Right lobe of liver (tissue), 6 donors: ENCODE data around the gene SH3RF3. TPM values are rescaled to one million over a fixed set of nuclear protein-coding genes. Genes with fewer than 3 reads are reported as not detected.
A peak's percentile ranks its signal among the peaks of the same experiment; 100 is the strongest.

Source experiments
- ATAC-seq, 4 donors: fragments of 200-7000 bp; cut with Tn5 transposase; one replicate each; pipeline ENCODE4 v1.9.1; 2020; ENCODE audit warnings: mild to moderate bottlenecking in 4 of 4, moderate library complexity in 4 of 4
- DNase-seq, 3 donors: peaks; one replicate each; pipeline ENCODE4 v3.0.0-alpha.2; 2020
- H3K27ac ChIP-seq, 3 donors: fragments of 200-600 bp; one replicate each; pipeline ENCODE4 v1.8.0; 2022
- H3K27me3 ChIP-seq, 2 donors: fragments of 200-600 bp; one replicate each; pipeline ENCODE4 v1.8.0; 2022
- H3K36me3 ChIP-seq, 4 donors: fragments of 200-600 bp; sonication (generic) in 1 of 4; one replicate each; pipeline versions ENCODE4 v1.5.1 to v1.8.0; 2017 to 2022; ENCODE audit warnings: control low read depth in 1 of 4
- H3K4me1 ChIP-seq, 4 donors: fragments of 200-600 bp; sonication (generic) in 1 of 4; one replicate each; pipeline versions ENCODE4 v1.5.1 to v1.8.0; 2017 to 2022; ENCODE audit warnings: control low read depth in 1 of 4
- H3K4me3 ChIP-seq, 3 donors: fragments of 200-600 bp; one replicate each; pipeline ENCODE4 v1.8.0; 2022
- H3K9me3 ChIP-seq, 4 donors: fragments of 200-600 bp; sonication (generic) in 1 of 4; one replicate each; pipeline versions ENCODE4 v1.5.1 to v1.8.0; 2017 to 2022; ENCODE audit warnings: control low read depth in 1 of 4
- POLR2A ChIP-seq: fragments of 450-650 bp; IDR thresholded peaks from one replicate; pipeline ENCODE4 v1.6.1; 2017; ENCODE audit warnings: antibody characterized with exemption, mild to moderate bottlenecking
- WGBS: methylation state at CpG from one replicate; pipeline ENCODE4 v1.1.6; 2018; ENCODE audit warnings: low coverage, low lambda C conversion rate; ENCODE audit not compliant: insufficient coverage; ENCODE audit errors: missing lambda C conversion rate; 5-methylcytosine and 5-hydroxymethylcytosine counted together
- intact Hi-C, 2 donors: fragments of 100-400 bp; cut with DNase I; formaldehyde crosslinking; loops; one replicate each; pipeline versions ENCODE4 v1.11.2 to v1.14.1; 2022
- total RNA-seq, 6 experiments: library from RNA; depleted of rRNA in 2 of 6; stranded (reverse); fragments of >200 nt in 2 of 6; fragmentation: NEBNext Ultra II Directional in 3 of 6; extraction: Animal tissue kit (Norgen Biotek cat#: 25700) in 3 of 6; gene quantifications; one replicate each; pipeline versions ENCODE4 v1.1.0 to v1.2.4, GENCODE V29; 2016 to 2023
- TF ChIP-seq, protein P1 (sequence below), 4 donors: fragments of 200-600 bp in 3 of 4; fragments of 450-650 bp in 1 of 4; IDR thresholded peaks; one replicate each; pipeline versions ENCODE4 v1.5.1 to v1.8.0; 2016 to 2022; ENCODE audit warnings: antibody characterized with exemption in 4 of 4, mild to moderate bottlenecking in 2 of 4
- donor health status: DM: no; HTN: yes; CAD: no.
- donor health status: DM: no; HTN: no; CAD: no.
- donor health status: DM: no; HTN: no; CAD: no.
- donor health status: DM: no; HTN: yes; CAD: no.
- donor health status: DM: no; HTN: yes; CAD: no.

Gene SH3RF3
- total RNA-seq, 6 experiments from 2014 or later, result 0.68 to 1.6 (median 1.2) TPM

DNA sequence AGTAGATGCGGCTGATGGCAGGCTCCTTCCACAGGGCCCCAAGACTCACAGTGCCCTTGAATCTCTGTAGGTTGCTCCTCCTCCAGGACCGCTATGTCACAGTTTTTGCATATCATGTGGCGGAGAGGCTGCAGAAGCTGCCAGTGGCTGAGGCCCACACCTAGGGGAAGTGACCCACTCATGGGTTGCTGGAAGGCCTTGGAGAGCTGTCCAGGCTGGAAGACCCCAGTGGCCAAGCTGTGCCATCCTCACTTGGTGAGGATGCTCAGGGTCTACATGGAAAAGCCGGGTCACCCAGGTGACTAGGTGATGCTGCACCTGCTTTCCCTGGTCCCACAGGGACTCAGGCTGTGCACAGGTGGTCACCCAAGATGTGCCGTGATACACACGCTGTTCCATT is 394.1 kb downstream of the SH3RF3 start:
- peak in 2 of 3 donors; percentile 15 to 19 for DNase-seq

DNA sequence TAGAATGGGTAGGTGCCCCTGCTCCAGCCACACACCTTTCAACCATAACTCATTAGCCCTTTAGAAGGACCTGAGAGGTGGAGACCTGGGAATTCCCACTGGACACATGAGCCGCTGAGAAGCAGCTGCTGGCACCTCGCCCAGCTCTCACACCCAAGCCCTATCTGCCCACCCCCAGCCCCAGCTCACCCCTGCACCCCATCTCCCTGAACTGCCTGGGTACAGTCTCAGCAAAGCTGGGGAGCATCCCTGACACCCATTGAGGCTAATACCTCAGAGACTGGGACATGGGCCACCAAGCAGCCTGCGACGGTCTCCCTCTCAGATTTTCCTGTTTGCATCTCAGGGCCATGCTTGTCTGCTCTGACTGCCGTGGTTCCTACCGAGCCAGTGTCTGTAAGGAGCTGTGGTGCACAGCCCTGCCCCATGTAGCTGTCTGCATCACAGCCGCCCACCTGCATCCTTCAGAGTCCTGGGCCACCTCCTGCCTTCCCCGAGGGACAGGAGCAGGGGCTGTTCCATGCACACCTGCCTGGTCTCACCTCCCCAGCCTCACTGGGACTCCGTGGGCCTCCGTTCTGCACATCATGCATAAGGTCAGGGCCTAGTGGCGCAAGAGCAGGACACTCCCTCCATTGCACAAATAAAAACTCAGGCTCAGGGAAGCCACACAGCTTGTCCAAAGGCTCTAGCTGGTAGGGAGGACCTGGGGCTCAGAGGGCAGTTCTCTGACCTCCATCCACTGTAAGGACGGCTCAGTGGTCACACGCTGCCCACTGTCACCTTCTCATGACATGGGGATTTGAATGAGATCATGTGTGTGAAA is 394.7 kb downstream of the SH3RF3 start:
- peaks cover 0 to 4% (median 0%) of the 10 kb centered on the region in 4 donors for H3K4me1 ChIP-seq
- no peak overlapping the region for H3K4me3 ChIP-seq
- WGBS, result 33% methylated on average over 4 of the region's 13 CpGs
- H3K9me3 ChIP-seq, result no peaks in the 10 kb centered on the region
- H3K27me3 ChIP-seq, result no peaks in the 10 kb centered on the region
- H3K36me3 ChIP-seq, result no peaks in the 10 kb centered on the region
- ATAC-seq (peak in 3 of 4 donors; percentile 7 to 48 (median 44)), DNase-seq (peak in 2 of 3 donors; percentile 24 to 32)
- intact Hi-C loops, result no loop called here
- TF ChIP-seq, protein P1, sequence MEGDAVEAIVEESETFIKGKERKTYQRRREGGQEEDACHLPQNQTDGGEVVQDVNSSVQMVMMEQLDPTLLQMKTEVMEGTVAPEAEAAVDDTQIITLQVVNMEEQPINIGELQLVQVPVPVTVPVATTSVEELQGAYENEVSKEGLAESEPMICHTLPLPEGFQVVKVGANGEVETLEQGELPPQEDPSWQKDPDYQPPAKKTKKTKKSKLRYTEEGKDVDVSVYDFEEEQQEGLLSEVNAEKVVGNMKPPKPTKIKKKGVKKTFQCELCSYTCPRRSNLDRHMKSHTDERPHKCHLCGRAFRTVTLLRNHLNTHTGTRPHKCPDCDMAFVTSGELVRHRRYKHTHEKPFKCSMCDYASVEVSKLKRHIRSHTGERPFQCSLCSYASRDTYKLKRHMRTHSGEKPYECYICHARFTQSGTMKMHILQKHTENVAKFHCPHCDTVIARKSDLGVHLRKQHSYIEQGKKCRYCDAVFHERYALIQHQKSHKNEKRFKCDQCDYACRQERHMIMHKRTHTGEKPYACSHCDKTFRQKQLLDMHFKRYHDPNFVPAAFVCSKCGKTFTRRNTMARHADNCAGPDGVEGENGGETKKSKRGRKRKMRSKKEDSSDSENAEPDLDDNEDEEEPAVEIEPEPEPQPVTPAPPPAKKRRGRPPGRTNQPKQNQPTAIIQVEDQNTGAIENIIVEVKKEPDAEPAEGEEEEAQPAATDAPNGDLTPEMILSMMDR (IDR thresholded peaks at IDR 0.05), result no peak
- TF ChIP-seq POLR2A, result no peak
- no peak overlapping the region for H3K27ac ChIP-seq

More for the DNA sequence above, 394.1 kb downstream of the SH3RF3 start:
- ATAC-seq, result no peak
- Histone ChIP-seq H3K9me3 (no peaks in the 10 kb centered on the region), H3K36me3 (no peaks in the 10 kb centered on the region), H3K4me3 (no peak overlapping the region), H3K27ac (no peak overlapping the region), H3K4me1 (peaks cover 0 to 4% (median 0%) of the 10 kb centered on the region in 4 donors), H3K27me3 (no peaks in the 10 kb centered on the region)
- intact Hi-C loops, result no loop called here
- TF ChIP-seq, protein P1 (IDR thresholded peaks at IDR 0.05), result no peak
- no peak for TF ChIP-seq POLR2A
- WGBS, result 90% methylated on average over 3 of the region's 6 CpGs

DNA sequence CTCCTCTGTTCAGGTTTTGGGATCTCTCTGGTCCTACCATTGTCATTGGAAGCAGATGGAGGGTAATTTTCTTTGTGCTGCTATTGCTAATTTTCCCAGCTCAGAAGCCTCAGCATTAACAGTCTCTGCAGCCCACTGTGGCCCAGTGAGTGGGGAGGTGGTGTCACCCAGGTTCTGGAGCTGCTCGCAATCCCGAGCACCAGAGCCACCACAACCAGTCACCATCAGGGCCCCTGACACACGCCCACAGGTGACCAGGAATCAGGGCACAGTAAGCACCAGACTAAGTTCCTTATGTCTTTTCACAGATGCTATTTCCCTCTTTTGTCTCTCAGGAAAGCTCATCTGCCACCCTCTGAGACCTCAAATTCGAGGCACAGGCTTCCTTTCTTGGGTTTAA is 396.8 kb downstream of the SH3RF3 start:
- 14% methylated on average over 2 of the region's 4 CpGs for WGBS
- TF ChIP-seq, protein P1 (IDR thresholded peaks at IDR 0.05), result no peak
- no peak for TF ChIP-seq POLR2A
- DNase-seq, result no peak
- H3K27me3 ChIP-seq, result no peaks in the 10 kb centered on the region
- H3K4me3 ChIP-seq, result no peak overlapping the region
- peaks cover 0 to 4% (median 0%) of the 10 kb centered on the region in 4 donors for H3K4me1 ChIP-seq
- no peak overlapping the region for H3K27ac ChIP-seq
- no peaks in the 10 kb centered on the region for H3K9me3 ChIP-seq
- intact Hi-C loops, result no loop called here
- ATAC-seq, result no peak
- H3K36me3 ChIP-seq, result no peaks in the 10 kb centered on the region

DNA sequence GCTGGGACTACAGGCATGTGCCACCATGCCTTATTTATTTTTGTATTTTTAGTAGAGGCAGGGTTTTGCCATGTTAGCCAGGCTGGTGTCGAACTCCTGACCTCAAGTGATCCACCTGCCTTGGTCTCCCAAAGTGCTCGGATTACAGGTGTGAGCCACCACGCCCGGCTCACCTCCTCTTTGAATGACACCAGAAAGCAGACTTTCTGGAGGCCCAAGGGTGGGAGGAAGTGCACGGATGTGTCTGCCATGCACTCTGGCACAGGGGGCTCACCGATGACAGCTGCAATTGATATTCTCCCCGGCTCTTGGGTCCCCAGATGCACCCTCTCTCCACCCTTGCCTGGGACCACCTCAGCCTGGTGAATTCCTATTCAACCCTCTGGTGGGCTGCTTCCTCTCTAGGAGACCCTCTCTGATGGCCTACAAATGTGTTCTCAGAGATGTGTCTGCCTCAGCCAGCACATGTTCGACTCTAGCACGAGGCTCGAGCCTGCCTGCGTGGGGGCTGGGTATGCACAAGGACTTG is 397.5 kb downstream of the SH3RF3 start:
- H3K36me3 ChIP-seq, result no peaks in the 10 kb centered on the region
- no peak overlapping the region for H3K27ac ChIP-seq
- intact Hi-C loops, result no loop called here
- ATAC-seq (no peak), DNase-seq (no peak)
- TF ChIP-seq, protein P1 (IDR thresholded peaks at IDR 0.05), result no peak
- no peak for TF ChIP-seq POLR2A
- peaks cover 0 to 4% (median 0%) of the 10 kb centered on the region in 4 donors for H3K4me1 ChIP-seq
- WGBS, result 77% methylated on average over 3 of the region's 11 CpGs
- no peaks in the 10 kb centered on the region for H3K27me3 ChIP-seq
- H3K4me3 ChIP-seq, result no peak overlapping the region
- H3K9me3 ChIP-seq, result no peaks in the 10 kb centered on the region
